ENCODE results near the gene IGSF21. TPM values are rescaled to one million over a fixed set of nuclear protein-coding genes. Genes with fewer than 3 reads are reported as not detected.

Gene IGSF21
- total and polyA plus RNA-seq, 4 donors: 0.31 to 1.5 (median 0.88) TPM

- Histone ChIP-seq H3K4me1 (ENCODE audit: control insufficient read depth in 4 of 4, insufficient read depth in 4 of 4, low read length in 3 of 4) (no peaks in the 10 kb centered on the region), H3K9me3 (ENCODE audit: control insufficient read depth in 4 of 4, low read length in 3 of 4) (no peaks in the 10 kb centered on the region), H3K27me3 (ENCODE audit: control insufficient read depth in 4 of 4, insufficient read depth in 4 of 4, low read length in 3 of 4) (no peaks in the 10 kb centered on the region), H3K27ac (ENCODE audit: low read depth in 1 of 2, low read length in 2 of 2) (no peak overlapping the region), H3K4me3 (ENCODE audit: low read depth in 1 of 3, low read length in 3 of 3) (no peak overlapping the region), H3K9ac (ENCODE audit: low read depth in 1 of 2, low read length in 2 of 2) (no peak overlapping the region), H3K36me3 (ENCODE audit: control insufficient read depth in 4 of 4, insufficient read depth in 3 of 4, low read depth in 1 of 4, low read length in 3 of 4) (no peaks in the 10 kb centered on the region)
- no peak for TF ChIP-seq MAX (IDR thresholded peaks at IDR 0.05)
- no peak for TF ChIP-seq GABPA (IDR thresholded peaks at IDR 0.05 in 1 of 2, conservative IDR thresholded peaks at IDR 0.05 in 1 of 2)
- no peak for TF ChIP-seq NR2F2 (IDR thresholded peaks at IDR 0.05)
- TF ChIP-seq, protein P1, sequence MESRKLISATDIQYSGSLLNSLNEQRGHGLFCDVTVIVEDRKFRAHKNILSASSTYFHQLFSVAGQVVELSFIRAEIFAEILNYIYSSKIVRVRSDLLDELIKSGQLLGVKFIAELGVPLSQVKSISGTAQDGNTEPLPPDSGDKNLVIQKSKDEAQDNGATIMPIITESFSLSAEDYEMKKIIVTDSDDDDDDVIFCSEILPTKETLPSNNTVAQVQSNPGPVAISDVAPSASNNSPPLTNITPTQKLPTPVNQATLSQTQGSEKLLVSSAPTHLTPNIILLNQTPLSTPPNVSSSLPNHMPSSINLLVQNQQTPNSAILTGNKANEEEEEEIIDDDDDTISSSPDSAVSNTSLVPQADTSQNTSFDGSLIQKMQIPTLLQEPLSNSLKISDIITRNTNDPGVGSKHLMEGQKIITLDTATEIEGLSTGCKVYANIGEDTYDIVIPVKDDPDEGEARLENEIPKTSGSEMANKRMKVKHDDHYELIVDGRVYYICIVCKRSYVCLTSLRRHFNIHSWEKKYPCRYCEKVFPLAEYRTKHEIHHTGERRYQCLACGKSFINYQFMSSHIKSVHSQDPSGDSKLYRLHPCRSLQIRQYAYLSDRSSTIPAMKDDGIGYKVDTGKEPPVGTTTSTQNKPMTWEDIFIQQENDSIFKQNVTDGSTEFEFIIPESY (IDR thresholded peaks at IDR 0.05): no peak
- no peak for TF ChIP-seq CTCF (IDR thresholded peaks at IDR 0.05; ENCODE audit: low read depth, low read length, missing input control)
- TF ChIP-seq TAF1 (conservative IDR thresholded peaks at IDR 0.05): no peak
- no peak for TF ChIP-seq RAD21 (IDR thresholded peaks at IDR 0.05)
- TF ChIP-seq, protein P2, sequence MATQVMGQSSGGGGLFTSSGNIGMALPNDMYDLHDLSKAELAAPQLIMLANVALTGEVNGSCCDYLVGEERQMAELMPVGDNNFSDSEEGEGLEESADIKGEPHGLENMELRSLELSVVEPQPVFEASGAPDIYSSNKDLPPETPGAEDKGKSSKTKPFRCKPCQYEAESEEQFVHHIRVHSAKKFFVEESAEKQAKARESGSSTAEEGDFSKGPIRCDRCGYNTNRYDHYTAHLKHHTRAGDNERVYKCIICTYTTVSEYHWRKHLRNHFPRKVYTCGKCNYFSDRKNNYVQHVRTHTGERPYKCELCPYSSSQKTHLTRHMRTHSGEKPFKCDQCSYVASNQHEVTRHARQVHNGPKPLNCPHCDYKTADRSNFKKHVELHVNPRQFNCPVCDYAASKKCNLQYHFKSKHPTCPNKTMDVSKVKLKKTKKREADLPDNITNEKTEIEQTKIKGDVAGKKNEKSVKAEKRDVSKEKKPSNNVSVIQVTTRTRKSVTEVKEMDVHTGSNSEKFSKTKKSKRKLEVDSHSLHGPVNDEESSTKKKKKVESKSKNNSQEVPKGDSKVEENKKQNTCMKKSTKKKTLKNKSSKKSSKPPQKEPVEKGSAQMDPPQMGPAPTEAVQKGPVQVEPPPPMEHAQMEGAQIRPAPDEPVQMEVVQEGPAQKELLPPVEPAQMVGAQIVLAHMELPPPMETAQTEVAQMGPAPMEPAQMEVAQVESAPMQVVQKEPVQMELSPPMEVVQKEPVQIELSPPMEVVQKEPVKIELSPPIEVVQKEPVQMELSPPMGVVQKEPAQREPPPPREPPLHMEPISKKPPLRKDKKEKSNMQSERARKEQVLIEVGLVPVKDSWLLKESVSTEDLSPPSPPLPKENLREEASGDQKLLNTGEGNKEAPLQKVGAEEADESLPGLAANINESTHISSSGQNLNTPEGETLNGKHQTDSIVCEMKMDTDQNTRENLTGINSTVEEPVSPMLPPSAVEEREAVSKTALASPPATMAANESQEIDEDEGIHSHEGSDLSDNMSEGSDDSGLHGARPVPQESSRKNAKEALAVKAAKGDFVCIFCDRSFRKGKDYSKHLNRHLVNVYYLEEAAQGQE (IDR thresholded peaks at IDR 0.05): no peak
- TF ChIP-seq, protein P3, sequence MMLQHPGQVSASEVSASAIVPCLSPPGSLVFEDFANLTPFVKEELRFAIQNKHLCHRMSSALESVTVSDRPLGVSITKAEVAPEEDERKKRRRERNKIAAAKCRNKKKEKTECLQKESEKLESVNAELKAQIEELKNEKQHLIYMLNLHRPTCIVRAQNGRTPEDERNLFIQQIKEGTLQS (IDR thresholded peaks at IDR 0.05): no peak
- TF ChIP-seq HNF4A (conservative IDR thresholded peaks at IDR 0.05): no peak
- no peak for DNase-seq (ENCODE audit: low spot score)
- WGBS: 78% methylated on average over 8 of the region's 8 CpGs
Observed at GRCh38 chr1:18140411-18140810, 32.8 kb downstream of the IGSF21 start.

DNA sequence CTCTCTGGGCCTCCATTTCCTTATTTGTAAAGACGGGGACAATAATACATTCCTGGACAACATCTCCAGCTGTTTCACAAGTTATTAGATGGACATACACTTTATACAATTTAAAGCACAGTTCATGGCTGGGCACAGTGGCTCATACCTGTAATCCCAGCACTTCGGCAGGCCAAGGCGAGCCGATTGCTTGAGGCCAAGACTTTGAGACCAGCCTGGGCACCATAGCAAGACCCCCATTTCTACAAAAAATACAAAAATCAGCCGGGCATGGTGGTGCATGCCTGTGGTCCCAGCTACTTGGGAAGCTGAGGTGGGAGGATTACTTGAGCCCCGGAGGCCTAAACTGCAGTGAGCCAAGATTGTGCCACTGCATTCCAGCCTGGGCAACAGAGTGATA lies 34.1 kb downstream of the IGSF21 start:
- no peak overlapping the region for H3K9ac ChIP-seq (ENCODE audit: low read depth in 1 of 2, low read length in 2 of 2)
- no peaks in the 10 kb centered on the region for H3K4me1 ChIP-seq (ENCODE audit: control insufficient read depth in 4 of 4, insufficient read depth in 4 of 4, low read length in 3 of 4)
- 88% methylated on average over 6 of the region's 6 CpGs for WGBS
- no peak overlapping the region for H3K27ac ChIP-seq (ENCODE audit: low read depth in 1 of 2, low read length in 2 of 2)
- no peaks in the 10 kb centered on the region for H3K27me3 ChIP-seq (ENCODE audit: control insufficient read depth in 4 of 4, insufficient read depth in 4 of 4, low read length in 3 of 4)
- H3K4me3 ChIP-seq (ENCODE audit: low read depth in 1 of 3, low read length in 3 of 3): no peak overlapping the region
- DNase-seq (ENCODE audit: low spot score): no peak
- no peaks in the 10 kb centered on the region for H3K36me3 ChIP-seq (ENCODE audit: control insufficient read depth in 4 of 4, insufficient read depth in 3 of 4, low read depth in 1 of 4, low read length in 3 of 4)
- H3K9me3 ChIP-seq (ENCODE audit: control insufficient read depth in 4 of 4, low read length in 3 of 4): no peaks in the 10 kb centered on the region
- TF ChIP-seq SP1 (IDR thresholded peaks at IDR 0.05) (no peak), JUND (IDR thresholded peaks at IDR 0.05) (no peak), MAX (IDR thresholded peaks at IDR 0.05) (no peak)
- TF ChIP-seq, protein P3 (IDR thresholded peaks at IDR 0.05): no peak

Measured in liver (tissue), 9 donors.